H9 (cell line): ENCODE measurements around the gene AKAP17A. TPM values are rescaled to one million over a fixed set of nuclear protein-coding genes. Genes with fewer than 3 reads are reported as not detected.
"Not testable (repeated sequence)": the region's sequence is repeated elsewhere in the genome, so short reads cannot be mapped to it uniquely, and the experiment has no call there.

Experiments
- DNase-seq: peaks from one replicate; pipeline ENCODE4 v3.0.0-alpha.2; 2017
- H2AFZ ChIP-seq: one replicate; pipeline ENCODE4 v1.6.1; 2013; ENCODE audit warnings: mild to moderate bottlenecking, low read length, control low read depth, moderate library complexity
- H2AK5ac ChIP-seq: 2 replicates; pipeline ENCODE4 v1.6.1; 2013; ENCODE audit warnings: low read length, control low read depth, mixed read lengths; ENCODE audit not compliant: insufficient read length
- H2BK120ac ChIP-seq: one replicate; pipeline ENCODE4 v1.6.1; 2013; ENCODE audit warnings: low read depth, mild to moderate bottlenecking, low read length, control low read depth, inconsistent platforms; ENCODE audit not compliant: poor library complexity, severe bottlenecking
- H2BK12ac ChIP-seq: 2 replicates; pipeline ENCODE4 v1.6.1; 2013; ENCODE audit warnings: low read length, control low read depth, mixed read lengths, low read depth; ENCODE audit not compliant: insufficient read length
- H2BK15ac ChIP-seq: 2 replicates; pipeline ENCODE4 v1.6.1; 2013; ENCODE audit warnings: low read depth, low read length, control low read depth
- H2BK20ac ChIP-seq: one replicate; pipeline ENCODE4 v1.6.1; 2013; ENCODE audit warnings: low read depth, mild to moderate bottlenecking, low read length, control low read depth, inconsistent platforms; ENCODE audit not compliant: poor library complexity, severe bottlenecking
- H2BK5ac ChIP-seq: 2 replicates; pipeline ENCODE4 v1.6.1; 2013; ENCODE audit warnings: low read length, control low read depth, mixed read lengths; ENCODE audit not compliant: insufficient read length
- H3K14ac ChIP-seq: 2 replicates; pipeline ENCODE4 v1.6.1; 2013; ENCODE audit warnings: low read length, control low read depth; ENCODE audit not compliant: insufficient read depth
- H3K18ac ChIP-seq: 2 replicates; pipeline ENCODE4 v1.6.1; 2013; ENCODE audit warnings: low read depth, mild to moderate bottlenecking, mixed read lengths, low read length, control low read depth; ENCODE audit not compliant: insufficient read length
- H3K23ac ChIP-seq: 2 replicates; pipeline ENCODE4 v1.6.1; 2013; ENCODE audit warnings: low read length, control low read depth, mixed read lengths, low read depth; ENCODE audit not compliant: insufficient read length
- H3K23me2 ChIP-seq: 2 replicates; pipeline ENCODE4 v1.6.1; 2013; ENCODE audit warnings: low read depth, mild to moderate bottlenecking, mixed read lengths, low read length, control low read depth; ENCODE audit not compliant: insufficient read length, poor library complexity, severe bottlenecking
- H3K27ac ChIP-seq: 2 replicates; pipeline ENCODE4 v1.5.1; 2013; ENCODE audit warnings: low read length, control low read depth, mixed read lengths, low read depth; ENCODE audit not compliant: insufficient read length
- H3K27me3 ChIP-seq: 2 replicates; pipeline ENCODE4 v1.6.1; 2013; ENCODE audit warnings: low read length, control low read depth, inconsistent platforms; ENCODE audit not compliant: insufficient read depth
- H3K4ac ChIP-seq: 2 replicates; pipeline ENCODE4 v1.6.1; 2013; ENCODE audit warnings: low read depth, mild to moderate bottlenecking, control low read depth, inconsistent platforms, low read length, moderate library complexity
- H3K4me1 ChIP-seq: 2 replicates; pipeline ENCODE4 v1.6.1; 2013; ENCODE audit warnings: low read length, control low read depth, inconsistent platforms; ENCODE audit not compliant: insufficient read depth
- H3K4me2 ChIP-seq: 2 replicates; pipeline ENCODE4 v1.6.1; 2013; ENCODE audit warnings: low read length, control low read depth, mixed read lengths; ENCODE audit not compliant: insufficient read length, insufficient read depth
- H3K56ac ChIP-seq: 2 replicates; pipeline ENCODE4 v1.6.1; 2013; ENCODE audit warnings: low read depth, mild to moderate bottlenecking, mixed read lengths, low read length, control low read depth; ENCODE audit not compliant: insufficient read length
- H3K79me1 ChIP-seq: 2 replicates; pipeline ENCODE4 v1.6.1; 2013; ENCODE audit warnings: low read depth, mild to moderate bottlenecking, moderate library complexity, low read length, control low read depth, inconsistent platforms; ENCODE audit not compliant: insufficient read depth, poor library complexity, severe bottlenecking
- H3K79me2 ChIP-seq: 2 replicates; pipeline ENCODE4 v1.6.1; 2013; ENCODE audit warnings: low read length, control low read depth, inconsistent platforms; ENCODE audit not compliant: insufficient read depth
- H3K9ac ChIP-seq: 2 replicates; pipeline ENCODE4 v1.6.1; 2013; ENCODE audit warnings: low read length, control low read depth, mixed read lengths; ENCODE audit not compliant: insufficient read length; ENCODE audit errors: extremely low read depth
- H3K9me3 ChIP-seq: one replicate; pipeline ENCODE4 v1.6.1; 2013; ENCODE audit warnings: low read depth, low read length, inconsistent platforms; ENCODE audit not compliant: control insufficient read depth
- H3T11ph ChIP-seq: one replicate; pipeline ENCODE4 v1.6.1; 2013; ENCODE audit warnings: mild to moderate bottlenecking, low read length, control low read depth, inconsistent platforms
- H4K20me1 ChIP-seq: one replicate; pipeline ENCODE4 v1.6.1; 2013; ENCODE audit not compliant: control insufficient read depth, insufficient read length, insufficient read depth
- H4K5ac ChIP-seq: 2 replicates; pipeline ENCODE4 v1.6.1; 2013; ENCODE audit warnings: low read depth, mild to moderate bottlenecking, mixed read lengths, low read length, control low read depth; ENCODE audit not compliant: insufficient read length
- H4K8ac ChIP-seq: replicated peaks from 2 replicates; pipeline ENCODE4 v1.6.1; 2013; ENCODE audit warnings: low read length, control low read depth, mixed read lengths, low read depth; ENCODE audit not compliant: insufficient read length
- H4K91ac ChIP-seq: 2 replicates; pipeline ENCODE4 v1.6.1; 2013; ENCODE audit warnings: low read depth, mild to moderate bottlenecking, moderate library complexity, mixed read lengths, low read length, control low read depth; ENCODE audit not compliant: insufficient read length
- H3K27ac Mint-ChIP-seq, 3 experiments: 2 replicates in 2 of 3; 3 replicates in 1 of 3; pipeline ENCODE4 v1.8.0; 2020 to 2021; ENCODE audit warnings: mixed read lengths in 3 of 3, mild to moderate bottlenecking in 1 of 3, moderate library complexity in 1 of 3
- H3K27me3 Mint-ChIP-seq: 2 replicates; pipeline ENCODE4 v1.8.0; 2021; ENCODE audit warnings: low read depth, mild to moderate bottlenecking, moderate library complexity, mixed read lengths
- H3K36me3 Mint-ChIP-seq, 3 experiments: 2 replicates in 2 of 3; 3 replicates in 1 of 3; pipeline ENCODE4 v1.8.0; 2020 to 2021; ENCODE audit warnings: low read depth in 3 of 3, mixed read lengths in 3 of 3; ENCODE audit not compliant: insufficient read depth in 1 of 3
- H3K4me1 Mint-ChIP-seq, 2 experiments: 2 replicates each; pipeline ENCODE4 v1.8.0; 2020; ENCODE audit warnings: mixed read lengths in 2 of 2
- H3K4me3 Mint-ChIP-seq, 2 experiments: 2 replicates in 1 of 2; 3 replicates in 1 of 2; pipeline ENCODE4 v1.8.0; 2020 to 2021; ENCODE audit warnings: mild to moderate bottlenecking in 2 of 2, mixed read lengths in 2 of 2, moderate library complexity in 1 of 2
- H3K9me3 Mint-ChIP-seq, 2 experiments: 2 replicates in 1 of 2; 3 replicates in 1 of 2; pipeline ENCODE4 v1.8.0; 2020; ENCODE audit warnings: mild to moderate bottlenecking in 2 of 2, mixed read lengths in 2 of 2, moderate library complexity in 1 of 2
- WGBS: extraction: QIAGEN DNeasy Blood & Tissue Kit; methylation state at CpG from one replicate; pipeline ENCODE4 v1.1.7; 2013; ENCODE audit warnings: missing lambda C conversion rate, low lambda C conversion rate, mixed read lengths; ENCODE audit not compliant: insufficient read length; ENCODE audit errors: extremely low coverage; 5-methylcytosine and 5-hydroxymethylcytosine counted together
- total RNA-seq: library from RNA; stranded (reverse); gene quantifications from 2 replicates; pipeline ENCODE4 v1.2.1, GENCODE V29; 2021

The AKAP17A gene
- total RNA-seq, 1 experiment from 2014 or later, result 39.7 TPM

DNA sequence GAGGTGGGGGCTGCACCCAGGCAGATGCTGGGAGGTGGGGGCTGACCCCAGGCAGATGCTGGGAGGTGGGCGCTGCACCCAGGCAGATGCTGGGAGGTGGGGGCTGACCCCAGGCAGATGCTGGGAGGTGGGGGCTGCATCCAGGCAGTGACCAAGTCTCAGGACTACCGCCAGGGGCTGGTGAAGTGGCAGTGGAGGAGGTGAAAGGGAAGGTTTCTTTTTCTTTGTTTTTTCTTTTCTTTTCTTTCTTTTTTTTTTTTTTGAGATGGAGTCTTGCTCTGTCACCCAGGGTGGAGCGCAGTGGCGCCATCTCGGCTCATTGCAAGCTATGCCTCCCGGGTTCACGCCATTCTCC, 33.4 kb downstream of the AKAP17A start:
- whole genome bisulfite sequencing, result no CpG with 5 or more reads among the region's 7 CpGs
- H2BK5ac ChIP-seq, H4K8ac ChIP-seq, H3T11ph ChIP-seq, H3K14ac ChIP-seq, H3K79me1 ChIP-seq, H3K4me3 Mint-ChIP-seq, H4K5ac ChIP-seq, H2AK5ac ChIP-seq, DNase-seq, H2BK20ac ChIP-seq, H3K4me1 ChIP-seq, H3K23me2 ChIP-seq, H3K27me3 ChIP-seq, H3K4me2 ChIP-seq, H2BK15ac ChIP-seq, H4K20me1 ChIP-seq, H3K79me2 ChIP-seq, H3K56ac ChIP-seq, H3K4me1 Mint-ChIP-seq, H3K4ac ChIP-seq, H2BK120ac ChIP-seq, H3K18ac ChIP-seq, H3K9me3 Mint-ChIP-seq, H3K27ac Mint-ChIP-seq, H4K91ac ChIP-seq, H3K9ac ChIP-seq, H3K9me3 ChIP-seq, H3K23ac ChIP-seq, H3K36me3 Mint-ChIP-seq, H2AFZ ChIP-seq, H3K27ac ChIP-seq, H2BK12ac ChIP-seq, H3K27me3 Mint-ChIP-seq: not testable (repeated sequence)
